Breast epithelium (tissue), 4 donors: ENCODE results near the gene GRP. TPM values are rescaled to one million over a fixed set of nuclear protein-coding genes. Genes with fewer than 3 reads are reported as not detected.

Experiments used
- DNase-seq, 2 donors: peaks; one replicate each; pipeline ENCODE4 v3.0.0-alpha.2; 2019; ENCODE audit warnings: low spot score in 2 of 2
- H3K27ac ChIP-seq, 2 donors: fragments of 200-600 bp; sonication (generic) in 1 of 2; one replicate each; pipeline ENCODE4 v1.5.1; 2016 to 2019; ENCODE audit warnings: mild to moderate bottlenecking in 1 of 2
- H3K27me3 ChIP-seq, 2 donors: fragments of 200-600 bp; sonication (generic) in 1 of 2; one replicate each; pipeline versions ENCODE4 v1.5.1 to v1.6.0; 2017 to 2019; ENCODE audit warnings: control low read depth in 1 of 2, mild to moderate bottlenecking in 1 of 2
- H3K36me3 ChIP-seq: fragments of 200-600 bp; one replicate; pipeline ENCODE4 v1.5.1; 2019
- H3K4me1 ChIP-seq, 2 donors: fragments of 200-600 bp; sonication (generic); one replicate each; pipeline ENCODE4 v1.5.1; 2016 to 2019; ENCODE audit warnings: control low read depth in 1 of 2
- H3K4me3 ChIP-seq, 3 donors: fragments of 200-600 bp; sonication (generic); 1 replicate in 2 of 3; 2 replicates in 1 of 3; pipeline ENCODE4 v1.5.1; 2016 to 2019; ENCODE audit warnings: mild to moderate bottlenecking in 3 of 3, moderate library complexity in 2 of 3
- H3K9me3 ChIP-seq, 2 donors: fragments of 200-600 bp; sonication (generic) in 1 of 2; one replicate each; pipeline ENCODE4 v1.5.1; 2016 to 2019; ENCODE audit warnings: control low read depth in 1 of 2
- CTCF ChIP-seq, 3 donors: fragments of 450-650 bp; IDR thresholded peaks; one replicate each; pipeline ENCODE4 v1.5.1; 2016 to 2017; ENCODE audit warnings: antibody characterized with exemption in 3 of 3, mild to moderate bottlenecking in 3 of 3, moderate library complexity in 3 of 3
- POLR2A ChIP-seq: fragments of 450-650 bp; IDR thresholded peaks from one replicate; pipeline ENCODE4 v1.6.1; 2016; ENCODE audit warnings: antibody characterized with exemption, mild to moderate bottlenecking, moderate library complexity
- POLR2AphosphoS5 ChIP-seq, 3 donors: sonication (generic); formaldehyde crosslinking; IDR thresholded peaks; one replicate each; pipeline ENCODE4 v1.6.1; 2017; ENCODE audit warnings: antibody characterized with exemption in 3 of 3
- intact Hi-C: fragments of 100-400 bp; cut with DNase I; formaldehyde crosslinking; loops from one replicate; pipeline ENCODE4 v1.15.1; 2023; ENCODE audit warnings: low total_unique reads
- total RNA-seq, 3 donors: library from RNA; depleted of rRNA; stranded (reverse); fragments of >200 nt; gene quantifications; one replicate each; pipeline ENCODE4 v1.1.0, GENCODE V29; 2016

The GRP gene
- total RNA-seq, 3 donors from 2014 or later: 1.6 to 4.7 TPM; not detected in 1

DNA sequence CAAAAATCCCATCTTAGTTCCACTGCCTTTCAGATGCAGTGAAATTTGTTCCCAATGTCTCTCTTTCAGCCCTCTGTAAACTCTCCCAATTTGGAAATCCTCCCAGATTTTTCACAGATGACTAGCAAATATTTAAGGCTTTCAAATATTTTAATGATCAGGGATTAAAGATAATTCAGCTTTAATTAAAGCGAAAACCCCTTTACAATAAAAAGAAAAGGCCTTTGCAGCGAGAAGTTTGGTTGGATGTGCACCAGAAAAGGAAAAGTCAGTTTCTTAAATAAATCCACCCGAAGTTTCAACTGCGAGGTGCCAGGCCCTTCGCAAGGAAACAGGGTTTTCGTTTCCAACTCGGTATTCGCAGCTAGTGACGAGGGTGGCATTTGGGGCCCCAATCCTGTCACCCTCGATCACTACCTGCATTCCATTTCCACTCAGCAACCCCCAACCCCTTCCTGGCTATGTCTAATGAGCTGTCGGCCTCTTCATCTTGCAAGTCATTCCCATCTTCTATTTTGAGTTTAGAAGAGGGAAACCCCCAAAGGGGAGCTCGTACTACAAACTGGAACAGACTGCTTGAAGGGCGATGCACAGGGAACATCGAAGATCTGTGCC, 51.8 kb downstream of the GRP start:
- Histone ChIP-seq H3K27me3 (peaks cover 11 to 97% of the 10 kb centered on the region in 2 donors), H3K4me1 (no peaks in the 10 kb centered on the region), H3K27ac (no peak overlapping the region), H3K9me3 (no peaks in the 10 kb centered on the region), H3K4me3 (peak overlapping the region in 1 of 3 donors; percentile 57), H3K36me3 (no peaks in the 10 kb centered on the region)
- intact Hi-C loops: loop anchor here (5.0 kb wide), 1 partner anchor 416 kb away; no protein-coding TSS in a partner anchor
- no peak for TF ChIP-seq POLR2AphosphoS5 (IDR thresholded peaks at IDR 0.05)
- no peak for TF ChIP-seq CTCF (IDR thresholded peaks at IDR 0.05)
- no peak for TF ChIP-seq POLR2A
- DNase-seq: no peak

GRCh38 chr18:59272221-59272888, 52.4 kb downstream of the GRP start:
- Histone ChIP-seq H3K27ac (no peak overlapping the region), H3K27me3 (peaks cover 11 to 94% of the 10 kb centered on the region in 2 donors), H3K4me1 (no peaks in the 10 kb centered on the region), H3K4me3 (peak overlapping the region; percentile 28 to 57 (median 29)), H3K9me3 (no peaks in the 10 kb centered on the region), H3K36me3 (no peaks in the 10 kb centered on the region)
- no peak for TF ChIP-seq POLR2A
- no peak for TF ChIP-seq POLR2AphosphoS5 (IDR thresholded peaks at IDR 0.05)
- no peak for TF ChIP-seq CTCF (IDR thresholded peaks at IDR 0.05)
- intact Hi-C loops: loop anchor here (5.0 kb wide), 1 partner anchor 415 kb away; no protein-coding TSS in a partner anchor
- no peak for DNase-seq

GRCh38 chr18:59272891-59273758, 53.2 kb downstream of the GRP start, which contains the start of gene RAX:
TSS of gene RAX (minus strand) at chr18:59273454. CDS start at chr18:59273206, 248 bp downstream.
- intact Hi-C loops: loop anchor here (5.0 kb wide), 1 partner anchor 414 kb away; no protein-coding TSS in a partner anchor
- Histone ChIP-seq H3K4me1 (no peaks in the 10 kb centered on the region), H3K27ac (no peak within 1 kb of the TSS), H3K27me3 (peaks cover 11 to 88% of the 10 kb centered on the region in 2 donors), H3K4me3 (peak within 1 kb of the TSS; percentile 28 to 57 (median 29)), H3K36me3 (no peaks in the 10 kb centered on the region), H3K9me3 (no peaks in the 10 kb centered on the region)
- DNase-seq: no peak
- TF ChIP-seq CTCF (IDR thresholded peaks at IDR 0.05): no peak
- TF ChIP-seq POLR2A: no peak
- no peak for TF ChIP-seq POLR2AphosphoS5 (IDR thresholded peaks at IDR 0.05)

DNA sequence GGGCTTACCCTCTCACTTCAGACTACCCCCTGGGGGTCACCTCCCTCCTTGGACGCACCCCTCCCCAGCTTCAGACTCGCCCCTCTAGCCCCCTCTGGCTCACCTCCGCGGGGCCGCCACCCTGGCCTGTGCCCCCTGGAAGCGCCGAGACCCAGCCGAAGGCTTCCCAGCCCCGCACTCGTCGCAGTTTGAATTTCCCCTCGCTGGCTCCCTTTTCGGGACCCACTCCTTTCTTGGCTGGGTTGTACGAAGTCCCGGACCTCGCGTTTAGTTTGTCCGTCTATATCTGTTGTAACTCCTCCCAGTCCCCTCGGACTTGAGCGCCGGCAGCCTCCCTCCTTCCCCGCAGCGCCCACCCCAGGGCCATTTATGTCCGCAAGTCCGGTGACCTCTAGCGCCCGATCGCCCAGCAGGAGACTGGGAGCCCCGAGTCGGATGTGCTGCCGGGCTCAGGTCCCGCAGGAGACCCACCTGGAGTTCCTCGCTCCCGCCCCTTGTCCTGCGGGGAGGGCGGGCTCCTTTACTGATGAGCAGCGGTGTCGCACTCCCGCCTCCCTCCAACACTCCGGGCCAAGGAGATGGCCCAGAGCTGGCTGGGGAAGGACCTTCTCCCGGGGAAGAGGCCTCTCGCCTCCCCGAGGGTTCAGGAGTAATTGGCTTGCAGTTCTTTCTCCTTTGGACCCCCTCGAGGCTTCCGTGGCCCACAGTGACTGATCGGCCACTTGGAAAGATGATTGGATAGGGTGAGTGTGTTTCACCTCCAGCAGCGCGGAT, 54.0 kb downstream of the GRP start:
- Histone ChIP-seq H3K27ac (no peak overlapping the region), H3K4me1 (no peaks in the 10 kb centered on the region), H3K9me3 (no peaks in the 10 kb centered on the region), H3K36me3 (no peaks in the 10 kb centered on the region), H3K4me3 (peak overlapping the region in 2 of 3 donors; percentile 29 to 57), H3K27me3 (peaks cover 11 to 84% of the 10 kb centered on the region in 2 donors)
- intact Hi-C loops: loop anchor here (5.0 kb wide), 1 partner anchor 413 kb away; no protein-coding TSS in a partner anchor
- TF ChIP-seq POLR2A (no peak), POLR2AphosphoS5 (IDR thresholded peaks at IDR 0.05) (no peak), CTCF (IDR thresholded peaks at IDR 0.05) (no peak)
- no peak for DNase-seq
